Endothelial cell of umbilical vein (primary cell): Measurements from ENCODE around the gene PPFIA2. TPM values are rescaled to one million over a fixed set of nuclear protein-coding genes. Genes with fewer than 3 reads are reported as not detected.

Source experiments
- Bru-seq: library from RNA; stranded (reverse); fragments of 400-500 nt; gene quantifications from one replicate; lab custom pipeline; 2021; lab: Mats Ljungman, UMichigan
- BruChase-seq, 2 experiments: library from RNA; stranded (reverse); fragments of 400-500 nt; gene quantifications; one replicate each; lab custom pipeline; 2021; lab: Mats Ljungman, UMichigan
- BruUV-seq: library from RNA; stranded (reverse); fragments of 400-500 nt; replicated peaks from 2 replicates; lab custom pipeline; 2021; lab: Mats Ljungman, UMichigan
- CTCF ChIA-PET: fragments of 300-600, 350-600 bp; sonication (Branson Sonifier 250); formaldehyde crosslinking; loops from one replicate; lab custom pipeline; 2021; ENCODE audit warnings: antibody characterized with exemption, inconsistent platforms; lab: Charles Lee
- POLR2A ChIA-PET: fragments of 300-600, 350-600 bp; sonication (Branson Sonifier 250); formaldehyde crosslinking; loops from one replicate; lab custom pipeline; 2021; ENCODE audit warnings: antibody characterized with exemption, inconsistent platforms; lab: Charles Lee
- DNase-seq: peaks from one replicate; pipeline ENCODE4 v3.0.0-alpha.2; 2011; ENCODE audit warnings: low read depth, low spot score
- FAIRE-seq: peaks from 2 replicates; lab custom pipeline; 2011; peaks lifted over from hg19 to GRCh38; lab: Jason Lieb, UNC
- H2AFZ ChIP-seq: 2 replicates; pipeline ENCODE4 v1.6.0; 2012; ENCODE audit warnings: low read depth, low read length, control low read depth, inconsistent platforms
- H3K27ac ChIP-seq: 2 replicates; pipeline ENCODE4 v1.5.1; 2011; ENCODE audit warnings: low read depth, mild to moderate bottlenecking, control low read depth, low read length, moderate library complexity; ENCODE audit not compliant: insufficient read depth
- H3K27me3 ChIP-seq, 2 experiments: 2 replicates each; pipeline versions ENCODE4 v1.6.0 to v1.6.1; 2011; ENCODE audit warnings: low read length in 2 of 2, mixed read lengths in 1 of 2; ENCODE audit not compliant: control insufficient read depth in 2 of 2, insufficient read depth in 2 of 2
- H3K36me3 ChIP-seq, 2 experiments: 2 replicates in 1 of 2; 3 replicates in 1 of 2; pipeline ENCODE4 v1.5.1; 2011; ENCODE audit warnings: low read length in 2 of 2, mild to moderate bottlenecking in 1 of 2, moderate library complexity in 1 of 2; ENCODE audit not compliant: control insufficient read depth in 2 of 2, insufficient read depth in 2 of 2; ENCODE audit errors: extremely low read depth in 1 of 2
- H3K4me1 ChIP-seq: 3 replicates; pipeline ENCODE4 v1.5.1; 2011; ENCODE audit warnings: mild to moderate bottlenecking, low read length; ENCODE audit not compliant: control insufficient read depth, insufficient read depth; ENCODE audit errors: extremely low read depth
- H3K4me2 ChIP-seq: 2 replicates; pipeline ENCODE4 v1.6.1; 2011; ENCODE audit warnings: low read length, control low read depth, mixed read lengths; ENCODE audit not compliant: insufficient read depth
- H3K4me3 ChIP-seq, 3 experiments: fragments of 200-600 bp in 1 of 3; sonication (generic), shearing (Covaris generic) in 1 of 3; replicated peaks in 1 of 3; 2 replicates each; pipeline ENCODE4 v1.5.1; 2011 to 2016; ENCODE audit warnings: control low read depth in 3 of 3, low read length in 3 of 3, mild to moderate bottlenecking in 2 of 3, inconsistent platforms in 1 of 3, low read depth in 1 of 3, moderate library complexity in 1 of 3; ENCODE audit not compliant: insufficient read depth in 1 of 3
- H3K79me2 ChIP-seq: 2 replicates; pipeline ENCODE4 v1.6.0; 2012; ENCODE audit warnings: low read length, inconsistent platforms; ENCODE audit not compliant: control insufficient read depth, insufficient read depth
- H3K9ac ChIP-seq: replicated peaks from 2 replicates; pipeline ENCODE3; 2011; ENCODE audit warnings: low read length, control low read depth; ENCODE audit not compliant: insufficient read depth; ENCODE audit errors: extremely low read depth
- H3K9me1 ChIP-seq: replicated peaks from 3 replicates; pipeline ENCODE4 v1.6.0; 2011; ENCODE audit warnings: mild to moderate bottlenecking, low read length; ENCODE audit not compliant: control insufficient read depth, insufficient read depth; ENCODE audit errors: extremely low read depth
- H3K9me3 ChIP-seq: replicated peaks from 2 replicates; pipeline ENCODE4 v1.5.1; 2012; ENCODE audit warnings: low read length, inconsistent platforms; ENCODE audit not compliant: control insufficient read depth, insufficient read depth
- H4K20me1 ChIP-seq: replicated peaks from 2 replicates; pipeline ENCODE3; 2011; ENCODE audit warnings: mild to moderate bottlenecking, low read length; ENCODE audit not compliant: control insufficient read depth, insufficient read depth; ENCODE audit errors: extremely low read depth
- CTCF ChIP-seq, 2 donors: IDR thresholded peaks; 1 replicate in 1 of 2; 2 replicates in 1 of 2; pipeline ENCODE4 v1.5.1; 2011; ENCODE audit warnings: low read length in 2 of 2, mild to moderate bottlenecking in 2 of 2, moderate library complexity in 2 of 2, control low read depth in 1 of 2, inconsistent platforms in 1 of 2, low read depth in 1 of 2; ENCODE audit not compliant: insufficient read depth in 1 of 2; ENCODE audit errors: extremely low read depth in 1 of 2
- EZH2 ChIP-seq: IDR thresholded peaks from 2 replicates; pipeline ENCODE4 v1.6.1; 2012; ENCODE audit warnings: borderline replicate concordance, low read depth, mild to moderate bottlenecking, moderate library complexity, low read length, inconsistent platforms; ENCODE audit not compliant: severe bottlenecking
- FOS ChIP-seq: IDR thresholded peaks from 2 replicates; pipeline ENCODE4 v1.6.1; 2011; ENCODE audit warnings: mild to moderate bottlenecking, low read length, moderate library complexity, borderline replicate concordance; ENCODE audit not compliant: insufficient read depth
- GATA2 ChIP-seq: IDR thresholded peaks from 2 replicates; pipeline ENCODE4 v1.7.0; 2011; ENCODE audit warnings: low read depth, mild to moderate bottlenecking, moderate library complexity, mixed read lengths, low read length; ENCODE audit not compliant: insufficient read length, insufficient read depth
- JUN ChIP-seq: IDR thresholded peaks from 2 replicates; pipeline ENCODE4 v1.6.1; 2011; ENCODE audit warnings: borderline replicate concordance, low read depth; ENCODE audit not compliant: insufficient read length, insufficient read depth
- MAX ChIP-seq: IDR thresholded peaks from 2 replicates; pipeline ENCODE4 v1.6.1; 2011; ENCODE audit not compliant: insufficient read depth, insufficient read length
- MYC ChIP-seq: IDR thresholded peaks from one replicate; pipeline ENCODE4 v1.6.1; 2011; ENCODE audit warnings: mild to moderate bottlenecking, low read depth, low read length
- POLR2A ChIP-seq: IDR thresholded peaks from 2 replicates; pipeline ENCODE4 v1.6.1; 2012; ENCODE audit warnings: low read depth, mild to moderate bottlenecking, control low read depth, low read length
- POLR2AphosphoS5 ChIP-seq: IDR thresholded peaks from 2 replicates; pipeline ENCODE4 v1.6.1; 2012; ENCODE audit warnings: low read depth, mild to moderate bottlenecking, control low read depth, low read length, moderate library complexity; ENCODE audit not compliant: insufficient read depth
- dilution Hi-C: fragments of 300-500 bp; cut with MboI; formaldehyde crosslinking; loops from one replicate; pipeline ENCODE4 v1.15.0; 2019; ENCODE audit warnings: low sequenced_read_pairs; ENCODE audit not compliant: extremely low pct_ligation_motif_present
- intact Hi-C: fragments of 100-400 bp; cut with micrococcal nuclease; formaldehyde crosslinking; loops from one replicate; pipeline ENCODE4 v1.10.0; 2022
- long read RNA-seq: library from polyadenylated mRNA; stranded (forward); transcript quantifications from one replicate; pipeline ENCODE4 v2.0.0, GENCODE V29; 2021
- polyA minus RNA-seq, 3 experiments: library from RNA; depleted of rRNA, polyadenylated mRNA; stranded (reverse); fragments of >200 nt; gene quantifications; 1 replicate in 1 of 3; 2 replicates in 2 of 3; pipeline ENCODE4 v1.2.3, GENCODE V29; 2011
- polyA plus RNA-seq, 4 experiments: library from polyadenylated mRNA; depleted of rRNA in 3 of 4; stranded (reverse) in 3 of 4; unstranded in 1 of 4; fragments of >200 nt; gene quantifications; 2 replicates each; pipeline versions ENCODE4 v1.2.1 to v1.2.3, GENCODE V29; 2011 to 2012; ENCODE audit warnings: missing spikeins in 1 of 4
- total RNA-seq: library from RNA; stranded (reverse); gene quantifications from 2 replicates; pipeline ENCODE4 v1.2.3, GENCODE V29; 2021

PPFIA2 gene
- total RNA-seq (not detected in 2 replicates), polyA plus RNA-seq (not detected in 2 replicates), polyA minus RNA-seq (1.2 TPM in 1 of 2 replicates, not detected in the other), Bru-seq, nascent RNA (percentile 6 among the genes with signal in this experiment), BruChase-seq, experiment 1, labeled RNA remaining after a 6-hour chase (percentile 14 among the genes with signal in this experiment), BruChase-seq, experiment 2, labeled RNA remaining after a 2-hour chase (percentile 21 among the genes with signal in this experiment)
- not detected in 2 replicates for polyA plus RNA-seq (2011; cell fraction: cytosol; rRNA removed)
- polyA plus RNA-seq (2011; cell fraction: nucleus; rRNA removed) = 0.28 TPM in 1 of 2 replicates, not detected in the other
- polyA plus RNA-seq (2012) = not detected in 2 replicates
- polyA minus RNA-seq (2011; cell fraction: cytosol; rRNA and poly(A)+ RNA removed) = not detected
- not detected in 2 replicates for polyA minus RNA-seq (2011; cell fraction: nucleus; rRNA and poly(A)+ RNA removed)
- long read RNA-seq, partial matches to known transcripts = 0 of 1 reads
- long read RNA-seq, other reads (novel, unspliced or antisense) = 1 of 1 reads

DNA sequence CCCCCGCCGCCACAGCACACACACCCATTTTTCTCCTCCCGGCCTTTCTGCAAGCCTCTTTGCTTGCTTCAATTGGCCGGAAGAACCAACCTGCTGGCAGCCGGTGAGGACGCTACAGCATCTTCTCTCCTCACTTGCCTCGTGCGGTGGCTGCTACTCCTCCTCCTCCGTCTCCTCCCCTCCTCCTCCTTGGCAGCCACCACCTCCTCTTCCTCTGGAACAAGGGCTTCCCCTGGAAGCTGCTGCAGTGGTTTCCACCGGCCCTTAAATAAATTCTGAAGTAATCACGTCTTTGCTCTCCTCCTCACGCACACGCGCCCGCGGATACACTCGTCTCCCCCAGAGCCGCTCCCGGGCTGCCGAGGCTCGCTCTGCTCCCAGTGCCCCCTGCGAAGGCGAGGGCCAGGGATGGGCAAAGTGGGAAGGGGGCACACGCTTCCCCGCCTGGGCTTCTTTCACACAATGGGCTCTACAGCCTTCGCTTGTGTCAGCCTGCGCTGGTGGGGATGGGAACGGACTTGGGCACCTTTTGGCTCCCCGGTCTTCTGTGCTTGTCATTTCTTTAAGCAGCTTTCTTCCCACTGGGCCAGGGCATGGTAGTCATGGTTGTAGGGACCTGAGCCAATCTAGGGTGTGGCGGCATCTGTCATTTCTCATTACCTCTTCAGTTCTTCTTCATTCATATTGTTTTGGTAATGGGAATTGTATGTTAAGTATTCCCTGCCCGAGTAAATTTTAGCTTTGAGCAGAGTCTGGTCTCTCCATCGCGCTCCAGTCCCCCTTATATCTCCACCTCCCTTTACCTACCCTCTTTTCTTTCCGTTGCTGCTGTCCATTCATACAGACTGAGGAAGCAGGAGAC lies at the start of gene PPFIA2:
Gene PPFIA2, minus strand, starts transcription at position 161 of the 862 bp plus-strand sequence.
- Histone ChIP-seq H3K4me1 (peaks cover 6% of the 10 kb centered on the region), H3K9me1 (no peaks in the 10 kb centered on the region), H4K20me1 (no peaks in the 10 kb centered on the region), H3K36me3 (no peaks in the 10 kb centered on the region), H3K27me3 (peaks cover 7 to 26% of the 10 kb centered on the region in 2 experiments), H2AFZ (peak within 1 kb of the TSS; percentile 61), H3K27ac (no peak within 1 kb of the TSS), H3K9me3 (no peaks in the 10 kb centered on the region), H3K79me2 (no peaks in the 10 kb centered on the region), H3K4me2 (peak within 1 kb of the TSS; percentile 46), H3K9ac (no peak within 1 kb of the TSS), H3K4me3 (peak within 1 kb of the TSS in 1 of 3 experiments; percentile 7)
- POLR2A ChIA-PET = no interaction called here
- TF ChIP-seq MYC (no peak), GATA2 (no peak), EZH2 (no peak), CTCF (IDR thresholded peaks at IDR 0.05; ENCODE audit: extremely low read depth in 1 of 2, insufficient read depth in 1 of 2, low read depth in 1 of 2, low read length in 2 of 2) (no peak), POLR2A (no peak), JUN (no peak), FOS (no peak), POLR2AphosphoS5 (no peak), MAX (no peak)
- BruUV-seq = no TSS peak
- FAIRE-seq (no peak), DNase-seq (no peak)
- dilution Hi-C loops = no loop called here
- CTCF ChIA-PET = interaction anchor here (1.0 kb wide), 1 partner anchor 38 kb away, joined by 5 read pairs; no protein-coding TSS in a partner anchor
- intact Hi-C loops = no loop called here
